ENCODE data around the gene NOVA2. TPM values are rescaled to one million over a fixed set of nuclear protein-coding genes. Genes with fewer than 3 reads are reported as not detected.
"Not testable (repeated sequence)": the region's sequence is repeated elsewhere in the genome, so short reads cannot be mapped to it uniquely, and the experiment has no call there.

Gene NOVA2
- total RNA-seq, 4 donors from 2014 or later: 0.41 to 2.2 (median 1.00) TPM; not detected in 1

DNA sequence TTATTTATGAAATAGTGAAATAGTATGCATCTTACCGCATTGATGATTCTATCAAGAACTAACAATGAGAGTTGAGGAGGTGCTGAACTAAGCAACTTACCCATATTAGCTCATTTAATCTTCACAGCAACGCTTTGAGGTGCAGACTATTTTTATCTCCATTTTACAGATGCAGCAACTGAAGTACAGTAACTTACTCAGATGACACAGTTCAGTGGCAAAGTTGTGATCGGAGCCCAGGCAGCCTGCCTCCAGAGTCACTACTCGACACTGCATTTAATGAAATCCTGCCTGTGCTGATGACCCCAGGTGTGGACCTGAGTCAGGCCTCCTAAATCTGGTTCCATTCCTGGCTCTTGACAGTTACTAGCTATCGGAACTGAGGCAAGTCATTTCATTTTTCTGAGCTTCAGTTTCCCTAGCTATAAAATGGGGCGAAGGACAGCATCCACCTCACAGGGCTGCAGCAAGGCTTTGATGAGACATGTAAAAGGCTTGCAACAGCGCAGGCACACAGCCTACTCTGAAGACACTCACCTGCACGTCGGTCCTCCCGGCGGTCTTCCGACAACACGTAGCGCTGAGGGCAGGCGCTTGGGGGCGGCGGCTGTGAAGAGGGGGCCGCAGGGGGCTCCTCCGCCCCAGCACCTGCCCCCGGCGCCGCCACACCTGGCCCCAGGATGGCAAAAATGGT is 72.8 kb downstream of the NOVA2 start:
- H3K27me3 ChIP-seq: no peaks in the 10 kb centered on the region
- H3K27ac ChIP-seq: peak overlapping the region in 1 of 4 donors; percentile 83
- no peak for TF ChIP-seq POLR2A (IDR thresholded peaks at IDR 0.05)
- TF ChIP-seq, protein P1, sequence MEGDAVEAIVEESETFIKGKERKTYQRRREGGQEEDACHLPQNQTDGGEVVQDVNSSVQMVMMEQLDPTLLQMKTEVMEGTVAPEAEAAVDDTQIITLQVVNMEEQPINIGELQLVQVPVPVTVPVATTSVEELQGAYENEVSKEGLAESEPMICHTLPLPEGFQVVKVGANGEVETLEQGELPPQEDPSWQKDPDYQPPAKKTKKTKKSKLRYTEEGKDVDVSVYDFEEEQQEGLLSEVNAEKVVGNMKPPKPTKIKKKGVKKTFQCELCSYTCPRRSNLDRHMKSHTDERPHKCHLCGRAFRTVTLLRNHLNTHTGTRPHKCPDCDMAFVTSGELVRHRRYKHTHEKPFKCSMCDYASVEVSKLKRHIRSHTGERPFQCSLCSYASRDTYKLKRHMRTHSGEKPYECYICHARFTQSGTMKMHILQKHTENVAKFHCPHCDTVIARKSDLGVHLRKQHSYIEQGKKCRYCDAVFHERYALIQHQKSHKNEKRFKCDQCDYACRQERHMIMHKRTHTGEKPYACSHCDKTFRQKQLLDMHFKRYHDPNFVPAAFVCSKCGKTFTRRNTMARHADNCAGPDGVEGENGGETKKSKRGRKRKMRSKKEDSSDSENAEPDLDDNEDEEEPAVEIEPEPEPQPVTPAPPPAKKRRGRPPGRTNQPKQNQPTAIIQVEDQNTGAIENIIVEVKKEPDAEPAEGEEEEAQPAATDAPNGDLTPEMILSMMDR (IDR thresholded peaks at IDR 0.05): no peak
- TF ChIP-seq POLR2AphosphoS5 (IDR thresholded peaks at IDR 0.05): no peak
- no peak for TF ChIP-seq EP300 (IDR thresholded peaks at IDR 0.05; ENCODE audit: low read depth)
- intact Hi-C loops (cut with DNase I; ENCODE audit: low total_unique reads): no loop called here
- no peaks in the 10 kb centered on the region for H3K9me3 ChIP-seq
- WGBS, 2 donors (ENCODE audit: low coverage in 1 of 2): 73 to 85% methylated on average over 2 to 22 of the region's 22 CpGs
- no peak for DNase-seq
- in situ Hi-C loops (cut with MboI; ENCODE audit: low pct_ligation_motif_present in 1 of 4, low pct_unique_long_range_greater_than_20kb in 1 of 4, low sequenced_read_pairs in 3 of 4): no loop called here
- H3K4me1 ChIP-seq: peaks cover 13 to 29% (median 22%) of the 10 kb centered on the region in 4 donors
- peaks cover 0 to 9% (median 0%) of the 10 kb centered on the region in 4 donors for H3K36me3 ChIP-seq
- H3K4me3 ChIP-seq: peak overlapping the region; percentile 56 to 94 (median 79)

DNA sequence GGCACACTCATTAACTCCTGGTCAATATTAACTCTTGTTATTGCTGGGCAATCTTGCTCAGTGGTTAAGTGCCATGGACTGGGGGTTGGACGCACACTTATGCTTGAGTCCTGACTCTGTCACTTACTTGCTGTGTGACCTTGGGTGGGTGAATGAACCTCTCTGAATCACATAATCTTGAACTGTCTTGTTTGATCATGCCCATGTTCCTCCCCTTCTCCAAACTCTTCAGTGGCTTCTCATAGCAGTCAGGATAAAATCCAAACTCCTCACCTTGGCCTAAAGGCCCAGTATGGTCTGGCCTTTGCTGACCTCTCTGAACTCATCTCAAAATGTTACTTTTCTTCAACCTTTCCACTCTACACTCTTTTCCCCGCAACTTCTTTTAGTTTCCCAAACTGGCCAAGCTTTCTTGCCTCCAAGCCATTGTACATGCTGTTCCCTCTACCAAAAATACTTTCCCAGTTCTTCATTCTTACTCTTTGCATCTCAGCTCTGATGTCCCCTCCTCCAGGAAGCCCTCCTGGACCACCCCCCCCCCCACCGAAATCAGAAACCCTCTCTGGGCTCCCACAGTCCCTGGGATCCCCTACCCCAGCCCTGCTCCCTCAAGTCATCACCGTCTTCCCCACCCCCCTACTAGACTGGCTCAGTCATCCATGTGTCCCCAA is 73.6 kb downstream of the NOVA2 start:
- Histone ChIP-seq H3K9me3 (no peaks in the 10 kb centered on the region), H3K4me1 (peaks cover 13 to 29% (median 22%) of the 10 kb centered on the region in 4 donors), H3K27ac (no peak overlapping the region), H3K4me3 (no peak overlapping the region), H3K27me3 (no peaks in the 10 kb centered on the region), H3K36me3 (peaks cover 0 to 9% (median 0%) of the 10 kb centered on the region in 4 donors)
- TF ChIP-seq POLR2AphosphoS5 (IDR thresholded peaks at IDR 0.05) (no peak), EP300 (IDR thresholded peaks at IDR 0.05; ENCODE audit: low read depth) (no peak), POLR2A (IDR thresholded peaks at IDR 0.05) (no peak)
- TF ChIP-seq, protein P1 (IDR thresholded peaks at IDR 0.05): no peak
- in situ Hi-C loops (cut with MboI; ENCODE audit: low pct_ligation_motif_present in 1 of 4, low pct_unique_long_range_greater_than_20kb in 1 of 4, low sequenced_read_pairs in 3 of 4): no loop called here
- no peak for DNase-seq
- WGBS, 2 donors (ENCODE audit: low coverage in 1 of 2): 84 to 93% methylated on average over 3 to 4 of the region's 4 CpGs
- intact Hi-C loops (cut with DNase I; ENCODE audit: low total_unique reads): no loop called here

DNA sequence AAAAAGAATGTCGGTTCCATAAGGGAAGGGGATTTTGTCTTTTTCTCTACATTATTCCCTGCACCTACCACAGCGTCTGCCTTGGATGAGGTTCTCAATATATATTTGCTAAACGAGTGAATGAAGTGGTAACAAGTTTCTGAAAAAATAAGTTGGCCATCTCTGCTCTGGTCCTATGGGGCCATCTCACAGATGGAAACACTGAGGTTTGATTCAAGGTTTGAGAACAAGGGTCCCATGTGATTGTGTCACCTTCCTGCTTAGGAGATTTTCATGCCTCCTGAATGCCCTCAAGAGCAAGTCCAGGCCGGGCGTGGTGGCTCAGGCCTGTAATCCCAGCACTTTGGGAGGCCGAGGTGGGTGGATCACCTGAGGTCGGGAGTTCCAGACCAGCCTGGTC is 74.4 kb downstream of the NOVA2 start:
- intact Hi-C loops (cut with DNase I; ENCODE audit: low total_unique reads) (no loop called here), in situ Hi-C loops (cut with MboI; ENCODE audit: low pct_ligation_motif_present in 1 of 4, low pct_unique_long_range_greater_than_20kb in 1 of 4, low sequenced_read_pairs in 3 of 4) (no loop called here)
- Histone ChIP-seq H3K4me1 (peaks cover 13 to 29% (median 22%) of the 10 kb centered on the region in 4 donors), H3K27ac (no peak overlapping the region), H3K9me3 (no peaks in the 10 kb centered on the region), H3K27me3 (no peaks in the 10 kb centered on the region), H3K36me3 (peaks cover 0 to 9% (median 0%) of the 10 kb centered on the region in 4 donors), H3K4me3 (no peak overlapping the region)
- WGBS, 2 donors (ENCODE audit: low coverage in 1 of 2): 89 to 93% methylated on average over 3 to 7 of the region's 7 CpGs
- DNase-seq: no peak
- TF ChIP-seq POLR2AphosphoS5 (IDR thresholded peaks at IDR 0.05): no peak
- no peak for TF ChIP-seq POLR2A (IDR thresholded peaks at IDR 0.05)
- no peak for TF ChIP-seq EP300 (IDR thresholded peaks at IDR 0.05; ENCODE audit: low read depth)
- TF ChIP-seq, protein P1 (IDR thresholded peaks at IDR 0.05): no peak

DNA sequence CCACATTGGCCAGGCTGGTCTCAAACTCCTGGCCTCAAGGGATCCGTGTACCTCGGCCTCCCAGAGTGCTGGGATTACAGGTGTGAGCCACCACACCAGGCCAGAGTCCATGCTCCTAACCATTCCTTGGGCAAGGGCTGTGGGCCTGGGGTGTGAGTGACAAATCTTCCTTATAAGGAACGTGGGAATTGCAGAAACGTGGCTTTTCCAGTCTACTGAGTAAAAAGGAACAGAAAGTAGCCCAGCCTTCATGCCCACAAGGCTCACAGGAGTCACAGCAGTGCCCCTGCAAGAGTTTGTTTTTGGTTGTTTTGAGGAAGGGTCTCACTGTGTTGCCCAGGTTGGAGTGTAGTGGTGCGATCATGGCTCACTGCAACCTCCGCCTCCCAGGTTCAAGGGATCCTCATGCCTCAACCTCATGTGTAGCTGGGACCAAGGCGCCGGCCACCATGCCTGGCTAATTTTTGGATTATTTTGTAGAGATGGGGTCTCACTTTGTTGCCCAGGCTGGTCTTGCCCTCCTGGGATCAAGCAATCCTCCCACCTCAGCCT is 76.3 kb downstream of the NOVA2 start:
- DNase-seq: no peak
- WGBS, 2 donors (ENCODE audit: low coverage in 1 of 2): 88% methylated on average over 8 of the region's 8 CpGs; no CpG with 5 or more reads in 1 of the 2 donors
- TF ChIP-seq EP300 (IDR thresholded peaks at IDR 0.05; ENCODE audit: low read depth): no peak
- TF ChIP-seq POLR2A (IDR thresholded peaks at IDR 0.05): no peak
- no peak for TF ChIP-seq POLR2AphosphoS5 (IDR thresholded peaks at IDR 0.05)
- TF ChIP-seq, protein P1 (IDR thresholded peaks at IDR 0.05): no peak
- in situ Hi-C loops (cut with MboI; ENCODE audit: low pct_ligation_motif_present in 1 of 4, low pct_unique_long_range_greater_than_20kb in 1 of 4, low sequenced_read_pairs in 3 of 4) (no loop called here), intact Hi-C loops (cut with DNase I; ENCODE audit: low total_unique reads) (no loop called here)
- Histone ChIP-seq H3K27me3 (no peaks in the 10 kb centered on the region), H3K4me3 (no peak overlapping the region), H3K27ac (no peak overlapping the region), H3K4me1 (peaks cover 8 to 22% (median 15%) of the 10 kb centered on the region in 4 donors), H3K9me3 (no peaks in the 10 kb centered on the region), H3K36me3 (peaks cover 0 to 9% (median 0%) of the 10 kb centered on the region in 4 donors)

DNA sequence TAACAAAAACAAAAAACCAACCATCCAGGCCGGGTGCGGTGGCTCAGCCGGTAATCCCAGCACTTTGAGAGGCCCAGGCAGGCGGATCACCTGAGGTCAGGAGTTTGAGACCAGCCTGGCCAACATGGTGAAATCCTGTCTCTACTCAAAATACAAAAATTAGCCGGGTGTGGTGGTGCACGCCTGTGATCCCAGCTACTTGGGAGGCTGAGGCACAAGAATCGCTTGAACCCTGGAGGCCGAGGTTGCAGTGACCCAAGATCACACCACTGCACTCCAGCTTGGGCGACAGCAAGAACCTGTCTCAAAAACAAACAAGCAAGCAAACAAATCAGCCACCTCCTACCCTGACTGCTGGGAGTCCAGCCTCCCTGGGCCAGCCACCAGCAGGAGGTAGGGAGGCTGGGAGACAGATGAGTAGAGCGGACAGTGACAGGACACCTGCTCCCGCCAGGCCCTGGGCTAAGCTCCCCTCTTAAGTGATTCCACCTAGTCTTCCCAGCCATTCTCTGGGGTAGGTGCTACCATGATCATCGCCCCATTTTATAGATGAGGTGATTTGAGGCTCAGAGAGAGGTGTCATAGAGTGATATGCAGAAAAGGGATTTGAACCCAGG is 77.6 kb downstream of the NOVA2 start:
- H3K9me3 ChIP-seq; intact Hi-C loops (cut with DNase I; ENCODE audit: low total_unique reads); DNase-seq; H3K27me3 ChIP-seq; H3K36me3 ChIP-seq; H3K4me3 ChIP-seq; H3K27ac ChIP-seq; in situ Hi-C loops (cut with MboI; ENCODE audit: low pct_ligation_motif_present in 1 of 4, low pct_unique_long_range_greater_than_20kb in 1 of 4, low sequenced_read_pairs in 3 of 4): not testable (repeated sequence)
- peaks cover 6 to 11% (median 7%) of the 10 kb centered on the region in 4 donors for H3K4me1 ChIP-seq
- 95% methylated on average over 12 of the region's 12 CpGs; no CpG with 5 or more reads in 1 of the 2 donors for WGBS, 2 donors (ENCODE audit: low coverage in 1 of 2)

Data from transverse colon (tissue), 4 donors.